DMS114 treated with DMSO at 0.1 percent for 48 hours (cell line): Measurements from ENCODE around the gene GNAT1.

Source experiments
- DNase-seq: peaks from one replicate; lab custom pipeline; 2025; ENCODE audit not compliant: unreplicated experiment; lab: John Stamatoyannopoulos, UW

Gene GNAT1

DNA sequence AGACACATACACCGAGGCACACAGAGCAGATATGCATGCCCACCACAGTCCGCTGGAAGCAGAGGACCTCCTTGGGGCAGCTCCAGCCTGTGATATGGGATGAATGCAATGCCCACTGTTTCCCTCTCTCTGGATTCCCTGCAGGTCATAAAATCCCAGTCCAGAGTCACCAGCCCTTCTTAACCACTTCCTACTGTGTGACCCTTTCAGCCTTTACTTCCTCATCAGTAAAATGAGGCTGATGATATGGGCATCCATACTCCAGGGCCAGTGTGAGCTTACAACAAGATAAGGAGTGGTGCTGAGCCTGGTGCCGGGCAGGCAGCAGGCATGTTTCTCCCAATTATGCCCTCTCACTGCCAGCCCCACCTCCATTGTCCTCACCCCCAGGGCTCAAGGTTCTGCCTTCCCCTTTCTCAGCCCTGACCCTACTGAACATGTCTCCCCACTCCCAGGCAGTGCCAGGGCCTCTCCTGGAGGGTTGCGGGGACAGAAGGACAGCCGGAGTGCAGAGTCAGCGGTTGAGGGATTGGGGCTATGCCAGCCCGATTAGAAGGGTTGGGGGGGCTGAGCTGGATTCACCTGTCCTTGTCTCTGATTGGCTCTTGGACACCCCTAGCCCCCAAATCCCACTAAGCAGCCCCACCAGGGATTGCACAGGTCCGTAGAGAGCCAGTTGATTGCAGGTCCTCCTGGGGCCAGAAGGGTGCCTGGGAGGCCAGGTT lies at the start of gene GNAT1:
TSS of gene GNAT1 (plus strand) at position 675 of the 725 bp plus-strand sequence. CDS start 116 bp downstream, outside the sequence.
- no peak for DNase-seq

DNA sequence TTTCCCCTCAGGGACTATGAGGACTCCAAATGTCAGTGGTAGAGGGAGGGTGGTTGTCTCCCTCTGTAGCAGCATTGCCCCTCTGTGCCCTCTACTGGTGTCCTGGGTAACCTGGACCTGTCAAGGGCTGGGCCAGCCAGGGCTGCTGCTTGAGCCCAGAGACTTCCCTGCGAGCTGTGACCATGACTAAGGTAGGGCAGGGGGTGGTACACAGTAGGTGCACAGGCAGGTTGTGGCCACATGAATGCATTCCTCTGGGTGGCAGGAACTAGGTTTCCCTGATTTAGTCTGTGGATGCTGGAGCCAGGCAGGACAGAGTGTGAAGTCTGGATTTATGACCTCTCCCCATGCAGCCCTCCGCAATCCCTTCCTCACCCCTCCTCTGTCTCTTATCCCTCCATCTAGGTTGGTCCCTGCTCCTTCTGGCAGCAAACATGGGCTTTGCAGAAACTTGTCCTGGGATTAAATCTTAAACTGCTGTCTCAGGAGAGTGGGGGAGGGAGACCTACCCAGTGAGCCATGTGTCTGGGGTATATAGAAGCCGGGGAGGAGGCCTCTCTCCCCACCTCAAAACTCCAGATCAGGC lies 45.0 kb upstream of the GNAT1 start:
- no peak for DNase-seq

DNA sequence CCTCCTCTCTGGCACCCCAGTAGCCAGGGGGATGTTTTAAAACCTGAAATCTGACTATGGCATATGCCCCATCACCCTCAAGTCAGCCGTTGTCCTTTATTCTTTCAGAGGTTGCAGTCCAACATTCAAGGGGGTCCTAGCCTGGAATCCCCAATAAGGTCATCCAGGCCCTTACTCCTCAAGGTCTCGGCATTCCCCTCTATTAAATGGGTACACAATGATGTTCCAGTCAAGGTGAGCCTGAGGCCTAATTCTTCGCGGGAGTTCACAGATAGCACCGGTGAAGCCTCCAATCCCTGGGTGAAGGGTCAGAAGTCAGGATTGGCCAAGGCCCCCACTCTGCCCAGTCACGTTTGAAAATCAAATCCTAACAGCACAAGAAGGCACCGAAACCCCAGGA lies 44.4 kb upstream of the GNAT1 start:
- no peak for DNase-seq

DNA sequence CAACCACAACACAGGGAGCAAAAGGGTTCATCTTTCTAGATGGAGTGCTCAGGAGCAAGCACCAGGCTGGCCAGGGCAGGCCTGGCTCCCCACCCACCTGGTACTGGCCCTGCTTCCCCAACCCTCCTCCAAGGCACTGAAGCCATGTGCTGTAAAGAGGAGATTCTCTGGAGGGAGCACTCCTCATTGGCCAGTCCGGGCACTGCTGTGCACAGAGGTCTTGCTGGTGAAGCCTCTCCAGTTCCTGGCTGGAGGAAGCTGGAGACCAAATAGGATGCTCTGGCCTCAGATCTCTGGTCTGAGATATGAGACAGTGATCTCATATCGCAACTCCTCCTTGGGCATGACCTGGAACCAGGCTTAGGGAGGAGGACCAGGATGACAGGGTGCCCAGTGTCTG lies 44.0 kb upstream of the GNAT1 start:
- no peak for DNase-seq

DNA sequence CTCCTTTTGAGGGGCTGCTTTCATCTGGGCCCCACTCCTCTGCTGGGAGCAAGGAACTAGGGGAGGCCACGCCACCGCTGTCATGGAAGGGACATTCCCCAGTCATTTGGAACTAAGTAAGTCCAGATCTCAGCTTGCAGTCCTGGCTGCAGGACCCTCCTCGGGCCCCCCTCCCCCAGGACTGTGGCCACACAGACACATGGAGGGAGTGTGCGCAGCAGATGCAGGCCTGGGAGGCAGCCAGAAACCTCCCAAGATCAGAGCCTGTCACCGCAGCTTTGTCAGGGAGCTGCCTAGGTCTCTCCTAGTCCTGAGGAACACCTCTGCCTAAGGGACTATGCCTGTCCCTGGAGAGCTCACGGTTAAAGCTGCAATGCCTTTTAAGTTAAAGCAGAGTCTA lies 43.5 kb upstream of the GNAT1 start:
- no peak for DNase-seq

DNA sequence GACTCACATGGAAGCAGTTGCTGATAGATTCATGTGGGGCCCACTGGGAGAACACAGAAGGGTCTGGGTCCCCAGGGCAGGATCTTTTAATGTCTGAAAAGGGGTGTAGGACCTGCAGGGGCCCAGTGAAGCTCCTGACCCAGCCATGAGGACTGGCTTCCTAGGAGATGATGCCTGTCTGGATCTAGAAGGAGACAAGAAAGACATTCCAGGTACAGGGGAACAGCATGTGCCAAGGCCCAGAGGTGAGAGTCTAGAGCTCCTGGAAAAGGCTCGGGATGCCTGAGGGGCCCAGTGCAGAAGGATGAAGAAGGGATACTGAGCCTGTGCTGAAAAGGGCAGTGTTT lies 41.0 kb upstream of the GNAT1 start:
- no peak for DNase-seq

DNA sequence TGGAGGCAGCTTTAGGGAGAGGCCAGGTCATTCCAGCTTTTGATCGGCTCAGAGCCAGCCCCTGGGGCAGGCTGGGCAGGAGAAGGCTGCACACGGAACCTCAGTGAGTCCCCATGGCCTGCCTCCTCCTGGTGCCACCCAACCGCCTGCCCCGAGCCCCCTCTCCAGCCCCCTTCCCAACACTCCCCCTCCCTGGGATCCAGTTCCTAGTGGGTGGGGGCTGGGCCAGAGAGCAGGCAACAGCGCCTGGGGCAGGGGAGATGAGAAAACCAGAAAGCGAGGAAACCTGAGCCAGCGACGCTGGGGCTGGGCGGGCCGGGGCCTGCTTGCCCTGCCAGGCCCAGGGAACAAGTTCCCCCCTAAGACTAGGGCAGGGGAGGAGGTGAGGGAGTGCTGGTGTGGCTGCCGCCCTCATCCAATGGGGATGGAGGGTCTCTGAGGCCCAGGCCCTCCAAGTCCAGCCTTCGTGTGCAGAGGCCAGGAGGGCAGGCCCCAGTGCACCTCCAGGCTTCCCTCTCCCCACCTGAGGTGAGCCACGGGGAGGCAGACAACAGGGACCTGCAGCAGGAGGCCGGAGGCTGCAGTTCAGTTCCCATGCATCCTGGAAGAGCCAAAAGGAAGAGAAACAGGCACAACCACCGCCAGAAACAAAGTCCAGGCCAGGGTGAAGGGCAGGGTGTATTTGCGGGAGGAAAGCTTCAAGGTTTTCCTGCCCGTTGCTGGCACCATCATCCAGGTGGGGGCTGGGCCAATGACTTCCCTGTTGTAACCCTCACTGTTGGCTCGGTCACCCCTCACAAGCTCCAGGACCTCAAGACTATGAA lies 40.3 kb upstream of the GNAT1 start:
- DNase-seq, result no peak

DNA sequence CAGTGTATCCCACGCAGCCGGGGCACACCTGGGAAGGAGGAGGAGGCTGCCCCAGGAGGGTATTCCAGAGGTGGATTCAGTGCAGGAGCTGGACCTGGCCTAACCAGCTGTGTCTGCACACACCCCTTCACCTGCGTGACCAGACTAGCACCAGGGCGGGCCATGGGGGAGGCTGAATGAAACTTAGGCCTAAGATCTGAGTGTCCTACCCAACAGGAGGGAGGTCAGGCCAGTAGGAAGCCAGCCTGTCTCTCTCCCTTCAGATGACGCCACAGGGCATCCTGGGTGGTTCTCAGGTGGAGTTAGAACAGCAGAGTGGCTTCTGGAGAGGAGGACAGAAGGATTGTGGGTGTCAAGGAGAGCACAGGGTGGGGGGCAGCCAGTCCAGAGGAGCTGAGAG lies 39.7 kb upstream of the GNAT1 start:
- DNase-seq, result no peak

DNA sequence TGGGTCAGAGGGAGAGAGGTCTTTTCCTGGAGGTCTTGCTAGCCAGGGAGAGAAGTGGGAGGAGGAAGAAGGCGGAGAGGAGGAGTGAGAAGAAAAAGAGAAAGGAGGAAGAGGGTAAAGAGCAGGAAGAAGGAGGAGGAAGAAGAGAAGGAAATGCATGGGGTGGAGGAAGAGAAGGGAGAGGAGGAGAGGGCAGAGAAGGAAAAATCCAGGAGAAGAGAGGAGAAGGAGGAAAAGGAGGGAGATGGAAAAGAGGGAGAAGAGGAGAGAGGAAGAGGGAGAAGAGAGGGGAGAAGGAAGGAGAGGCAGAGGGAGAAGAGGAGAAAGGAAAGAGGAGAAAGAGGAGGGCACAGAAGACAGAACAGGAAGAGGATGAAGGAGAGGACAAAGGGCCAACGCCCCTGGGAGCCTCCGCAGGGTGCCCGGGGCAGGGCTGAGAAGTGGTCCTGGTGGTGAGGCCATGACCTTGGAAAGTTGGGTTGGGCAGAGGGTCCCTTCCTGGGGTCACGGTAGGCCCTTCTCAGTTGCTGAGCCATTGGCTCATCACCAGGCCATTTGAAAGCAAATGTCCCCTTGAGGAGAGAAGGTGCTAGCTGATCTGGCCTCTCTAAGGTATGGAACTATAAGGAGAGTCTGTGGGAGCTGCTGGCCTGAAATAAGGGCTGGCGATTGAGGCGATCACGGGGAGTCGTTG lies 37.5 kb upstream of the GNAT1 start:
- DNase-seq, result no peak

DNA sequence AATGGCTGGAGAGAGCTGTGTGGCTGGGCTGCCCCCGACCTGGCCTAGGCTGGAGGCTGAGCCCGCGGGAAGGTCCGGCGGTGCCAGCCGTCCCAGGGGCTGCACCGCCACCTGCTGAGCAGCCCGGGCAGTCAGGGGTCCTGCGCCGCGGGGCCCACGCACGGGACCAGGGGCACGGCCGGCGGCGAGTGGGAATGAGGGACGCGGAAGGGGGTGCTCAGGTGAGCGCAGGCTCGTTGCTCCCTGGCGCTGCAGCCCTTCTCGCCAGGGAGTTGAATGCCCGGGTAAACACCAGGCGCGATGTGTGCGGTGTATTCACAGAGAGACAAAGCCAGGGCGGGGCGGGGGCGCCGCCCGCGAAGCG lies 37.0 kb upstream of the GNAT1 start:
- DNase-seq, result no peak

DNA sequence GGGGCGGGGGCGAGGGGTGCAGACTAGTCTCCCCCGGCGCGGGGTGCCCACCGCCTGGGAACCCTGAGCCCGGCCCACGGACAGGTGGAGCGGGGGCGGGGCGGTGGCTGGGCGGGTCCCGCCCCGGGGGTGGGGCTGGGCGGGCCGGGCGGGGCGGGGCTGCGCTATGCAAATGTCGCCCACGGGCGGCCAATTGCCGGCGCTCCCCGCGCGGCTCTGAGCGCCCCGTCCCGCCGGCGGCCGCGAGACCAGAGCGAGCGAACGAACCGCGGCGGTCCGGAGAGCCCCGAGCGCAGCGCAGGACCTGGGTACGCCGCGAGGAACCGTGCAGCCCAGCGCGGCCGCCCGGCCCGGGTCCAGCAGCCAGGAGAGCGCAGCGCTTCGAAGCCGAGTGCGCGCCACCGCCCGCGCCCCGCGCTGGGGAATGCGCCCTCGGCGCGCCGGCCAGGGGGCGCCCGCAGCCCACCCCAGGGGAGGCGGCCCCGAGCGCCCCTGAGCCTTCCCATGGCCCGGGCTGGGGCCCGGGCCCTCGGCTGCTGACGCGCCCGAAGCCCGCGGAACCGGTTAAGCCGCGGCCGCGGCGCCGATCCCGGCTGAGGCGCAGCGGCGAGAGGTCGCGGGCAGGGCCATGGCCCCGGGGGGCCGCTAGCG lies 36.4 kb upstream of the GNAT1 start, which contains the start of gene SEMA3F:
TSS of gene SEMA3F (plus strand) at position 485 of the 651 bp plus-strand sequence. CDS start 4,299 bp downstream, outside the sequence.
- peak; percentile 30 for DNase-seq

DNA sequence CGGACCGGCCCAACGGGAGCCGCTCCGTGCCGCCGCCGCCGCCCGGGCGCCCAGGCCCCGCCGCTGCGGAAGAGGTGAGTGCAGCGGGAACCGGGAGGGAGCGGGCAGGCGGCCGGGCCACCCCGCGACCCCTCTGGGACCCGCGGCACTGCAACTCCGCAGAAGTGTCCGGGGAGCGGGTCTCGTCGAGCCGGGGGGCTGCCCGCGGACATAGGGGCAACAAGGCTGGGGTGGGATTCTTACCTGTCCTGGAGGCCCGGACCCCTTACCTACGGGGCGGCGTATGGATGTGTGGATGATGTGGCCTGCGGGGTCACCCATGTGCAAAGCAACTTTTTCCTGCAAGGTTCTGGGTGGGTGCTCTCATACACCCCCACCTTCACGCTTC lies 35.9 kb upstream of the GNAT1 start:
- DNase-seq, result no peak

DNA sequence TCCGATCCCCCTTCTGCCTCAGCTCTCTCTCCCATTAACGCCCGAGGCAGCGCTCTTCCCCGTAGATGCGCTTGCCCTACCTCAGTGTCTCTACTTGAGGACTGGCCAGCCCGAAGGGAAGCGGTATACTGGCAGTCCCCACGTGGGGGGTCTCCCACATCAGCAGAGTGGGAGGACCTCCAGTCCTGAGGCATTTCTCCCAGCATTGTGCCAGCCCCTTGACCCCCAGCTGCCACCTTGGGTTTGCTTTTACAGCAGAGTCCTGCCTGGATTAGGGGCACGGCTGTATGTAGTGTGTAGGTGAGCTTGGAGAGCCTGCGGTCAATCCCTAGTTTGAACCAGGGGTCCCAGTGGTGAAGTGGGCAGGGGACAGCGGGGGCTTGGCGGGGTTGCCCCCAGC lies 35.5 kb upstream of the GNAT1 start:
- DNase-seq, result no peak

DNA sequence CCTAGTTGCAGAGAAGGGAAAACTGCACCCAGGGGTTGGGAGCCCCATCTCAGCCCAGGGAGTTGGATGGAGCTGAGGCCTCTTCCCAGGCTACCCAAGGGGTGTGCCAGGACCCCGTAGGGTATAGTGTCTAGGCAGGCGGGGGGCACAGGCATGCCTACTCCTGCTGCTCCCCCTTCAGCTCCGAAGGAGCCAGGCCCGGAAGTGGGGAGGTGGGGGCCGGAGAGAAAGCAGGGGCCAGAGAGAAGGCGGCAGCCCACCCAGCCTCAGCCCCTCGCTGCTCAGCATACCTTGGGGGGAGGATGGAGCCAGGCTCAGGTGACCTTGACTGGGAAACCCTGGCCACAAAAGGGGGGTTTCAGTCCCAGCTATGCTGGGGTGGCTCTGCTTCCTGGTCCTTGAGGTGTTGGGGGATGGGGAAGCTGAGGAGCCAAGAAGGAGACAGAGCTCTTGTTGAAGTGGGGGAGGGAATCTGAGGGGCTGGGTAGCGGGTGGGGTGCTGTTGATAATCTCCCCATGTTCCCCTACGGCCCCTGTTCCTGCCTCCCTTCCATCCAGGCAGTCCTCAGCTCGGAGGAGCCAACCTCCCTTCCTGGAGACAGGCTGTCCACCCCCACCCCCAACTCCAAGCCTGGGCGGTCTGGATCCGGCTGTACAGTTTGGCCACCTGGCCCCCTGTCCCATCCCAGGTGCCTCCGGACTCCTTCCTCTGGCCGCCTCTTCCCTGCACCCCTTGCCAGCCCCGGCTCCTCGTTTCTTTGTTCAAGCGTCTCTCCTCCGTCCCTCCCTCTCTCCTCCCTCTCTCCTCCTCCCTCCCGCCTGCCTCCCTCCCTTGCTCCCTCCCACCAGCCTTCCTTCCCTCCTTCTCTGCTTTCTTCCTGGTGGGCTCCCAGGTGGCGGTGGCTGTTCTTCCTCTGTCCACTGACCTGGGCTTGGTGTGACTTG lies 34.6 kb upstream of the GNAT1 start:
- DNase-seq, result no peak

DNA sequence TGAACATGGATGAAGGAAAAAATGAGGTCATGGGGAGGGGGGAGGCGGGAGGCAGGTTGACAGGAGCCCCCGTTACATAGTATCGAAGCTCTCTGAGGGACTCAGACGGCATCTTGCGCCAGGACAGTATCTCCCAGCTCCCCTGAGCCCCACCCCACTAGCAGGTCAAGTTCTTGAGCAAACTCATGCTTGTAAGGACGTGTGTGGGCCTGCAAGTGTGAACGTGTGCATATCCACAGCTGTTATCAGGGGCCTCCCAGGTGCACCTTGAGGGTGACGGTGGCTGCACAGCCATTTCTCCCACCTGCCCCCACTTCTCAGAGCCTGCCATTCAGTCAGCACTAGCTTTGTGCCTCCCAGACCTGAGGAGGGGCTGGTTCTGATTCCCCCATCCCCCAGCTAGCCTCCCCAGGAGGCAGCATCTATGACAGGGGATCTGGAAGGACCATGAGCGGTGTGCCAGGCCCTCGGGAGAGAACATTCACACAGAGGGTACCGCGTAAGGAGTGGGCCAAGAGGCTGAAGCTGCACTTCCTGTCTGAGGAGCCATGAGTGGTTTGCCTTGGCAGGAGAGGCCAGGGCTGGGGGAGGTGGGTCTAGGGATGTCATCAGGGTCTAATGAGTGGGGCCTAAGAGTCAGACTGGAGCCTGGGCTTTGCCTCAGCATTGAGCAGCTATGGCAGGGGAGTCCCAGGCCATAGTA lies 33.4 kb upstream of the GNAT1 start:
- no peak for DNase-seq

DNA sequence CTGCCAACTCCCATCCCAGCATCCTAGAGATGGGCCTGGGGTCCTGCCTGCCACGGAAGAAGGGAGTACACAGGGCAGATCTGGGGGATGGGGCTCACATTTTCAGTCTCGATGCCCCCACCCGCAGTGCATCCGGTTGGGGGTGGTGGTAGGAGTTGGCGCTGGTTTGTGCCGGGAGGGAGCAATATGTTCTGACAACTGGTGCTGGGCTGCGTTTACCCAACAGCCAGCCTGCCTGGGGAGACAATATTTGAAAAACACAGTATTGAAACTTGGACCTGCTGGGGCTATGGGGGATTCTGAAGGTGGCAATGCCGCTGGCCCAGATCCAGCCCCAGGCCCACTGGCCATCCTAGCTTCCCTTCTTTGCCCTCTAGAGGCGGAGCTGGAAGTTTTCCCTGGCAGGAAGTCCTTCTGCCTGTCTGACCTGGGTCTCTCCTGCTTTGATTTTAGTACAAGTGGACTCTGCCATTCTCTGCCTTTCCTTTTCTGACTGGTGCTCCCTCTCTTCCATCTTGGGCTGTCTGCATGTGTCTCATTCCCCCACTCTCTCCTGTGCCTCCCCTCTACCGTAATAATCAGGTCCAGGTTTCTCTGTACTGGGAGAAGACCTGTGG lies 32.8 kb upstream of the GNAT1 start:
- DNase-seq, result no peak

DNA sequence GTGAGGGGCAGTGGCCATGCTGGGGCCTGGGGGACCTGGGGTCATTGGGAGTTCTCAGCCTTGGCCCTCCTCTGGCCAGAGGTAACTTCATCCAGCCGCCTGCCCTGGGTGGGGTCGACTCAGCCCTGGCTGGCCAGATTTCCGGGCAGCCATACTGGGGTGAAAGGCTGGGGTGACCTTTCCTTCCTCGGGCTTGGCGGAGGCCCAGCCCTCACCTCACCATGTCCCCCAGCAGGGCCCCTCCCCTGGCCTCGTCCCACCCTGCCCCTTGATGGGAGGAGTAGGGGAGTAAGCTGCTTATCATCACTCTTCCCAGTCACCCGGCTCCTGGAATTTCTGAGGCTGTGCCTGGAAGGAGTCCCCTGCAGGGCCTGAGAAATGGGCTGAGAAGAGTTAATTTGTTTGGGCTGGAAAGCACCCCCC lies 30.8 kb upstream of the GNAT1 start:
- DNase-seq, result no peak

DNA sequence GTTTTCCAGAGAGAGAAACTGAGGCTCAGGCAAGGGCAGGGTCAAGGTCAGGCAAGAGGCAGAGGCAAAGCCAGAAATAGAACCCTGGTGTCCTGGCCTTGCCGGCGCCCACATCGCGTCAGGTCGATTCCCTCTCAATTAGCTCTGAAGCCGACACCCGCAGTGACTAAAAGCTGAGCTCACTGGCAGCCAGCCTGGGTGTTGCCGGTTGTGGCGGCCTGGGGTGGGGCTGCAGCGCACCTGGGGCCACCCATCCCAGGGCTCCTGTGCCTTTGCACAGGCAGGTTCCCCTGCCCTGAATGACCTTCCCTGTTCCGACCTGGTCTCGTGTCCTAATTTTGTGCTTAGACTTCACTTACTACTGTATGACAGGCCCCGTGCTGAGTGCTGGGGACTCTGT lies 30.1 kb upstream of the GNAT1 start:
- no peak for DNase-seq
